ENCODE measurements around the gene PTPRC.

The PTPRC gene

DNA sequence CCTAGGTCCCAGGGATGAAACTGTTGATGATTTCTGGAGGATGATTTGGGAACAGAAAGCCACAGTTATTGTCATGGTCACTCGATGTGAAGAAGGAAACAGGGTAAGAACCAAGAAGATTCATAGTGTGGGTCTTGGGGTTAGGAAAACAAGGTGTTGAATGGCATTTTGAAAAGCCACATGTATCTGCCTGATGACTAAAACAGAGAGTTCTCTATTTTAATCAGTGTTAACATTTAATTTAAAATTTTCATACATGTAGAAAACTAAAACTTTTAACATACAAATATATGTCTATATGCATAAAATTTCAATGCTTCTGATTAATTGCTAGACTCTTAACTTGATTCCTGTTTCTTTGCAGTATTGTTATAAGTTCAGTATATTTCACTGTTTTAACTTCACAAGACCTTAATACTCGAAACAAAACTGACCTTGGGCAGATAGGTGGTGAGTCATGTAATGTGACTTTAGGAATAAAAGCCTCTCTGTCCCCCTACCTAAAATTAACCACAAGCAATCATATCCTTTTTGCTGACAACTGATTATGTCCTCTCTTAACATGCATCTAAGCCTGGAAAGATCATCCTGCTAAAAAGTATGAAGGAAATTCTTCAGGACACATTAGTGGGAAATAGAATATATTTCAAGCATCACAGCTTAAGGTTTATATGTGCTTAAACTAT, 95.6 kb downstream of the PTPRC start:
- TF ChIP-seq, protein P1, sequence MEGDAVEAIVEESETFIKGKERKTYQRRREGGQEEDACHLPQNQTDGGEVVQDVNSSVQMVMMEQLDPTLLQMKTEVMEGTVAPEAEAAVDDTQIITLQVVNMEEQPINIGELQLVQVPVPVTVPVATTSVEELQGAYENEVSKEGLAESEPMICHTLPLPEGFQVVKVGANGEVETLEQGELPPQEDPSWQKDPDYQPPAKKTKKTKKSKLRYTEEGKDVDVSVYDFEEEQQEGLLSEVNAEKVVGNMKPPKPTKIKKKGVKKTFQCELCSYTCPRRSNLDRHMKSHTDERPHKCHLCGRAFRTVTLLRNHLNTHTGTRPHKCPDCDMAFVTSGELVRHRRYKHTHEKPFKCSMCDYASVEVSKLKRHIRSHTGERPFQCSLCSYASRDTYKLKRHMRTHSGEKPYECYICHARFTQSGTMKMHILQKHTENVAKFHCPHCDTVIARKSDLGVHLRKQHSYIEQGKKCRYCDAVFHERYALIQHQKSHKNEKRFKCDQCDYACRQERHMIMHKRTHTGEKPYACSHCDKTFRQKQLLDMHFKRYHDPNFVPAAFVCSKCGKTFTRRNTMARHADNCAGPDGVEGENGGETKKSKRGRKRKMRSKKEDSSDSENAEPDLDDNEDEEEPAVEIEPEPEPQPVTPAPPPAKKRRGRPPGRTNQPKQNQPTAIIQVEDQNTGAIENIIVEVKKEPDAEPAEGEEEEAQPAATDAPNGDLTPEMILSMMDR (IDR thresholded peaks at IDR 0.05; ENCODE audit: insufficient read depth, low read depth, low read length, missing control alignments) = no peak
- H3K4me3 ChIP-seq (ENCODE audit: low read length) = no peak overlapping the region
- DNase-seq (ENCODE audit: low read depth) = no peak

DNA sequence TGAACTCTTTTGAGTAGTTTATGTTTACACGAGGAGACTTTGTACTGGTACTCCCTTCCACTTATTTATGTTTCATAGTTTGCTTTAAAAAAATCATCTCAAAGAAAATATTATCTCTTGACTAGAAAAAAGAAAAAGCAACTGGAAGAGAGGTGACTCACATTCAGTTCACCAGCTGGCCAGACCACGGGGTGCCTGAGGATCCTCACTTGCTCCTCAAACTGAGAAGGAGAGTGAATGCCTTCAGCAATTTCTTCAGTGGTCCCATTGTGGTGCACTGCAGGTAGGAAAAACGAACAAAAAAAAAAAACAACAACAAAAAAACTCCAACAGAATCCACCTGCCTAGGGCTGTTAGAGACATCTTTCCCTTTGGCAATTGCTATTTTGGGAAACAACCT, 102.9 kb downstream of the PTPRC start:
- TF ChIP-seq, protein P1 (IDR thresholded peaks at IDR 0.05; ENCODE audit: insufficient read depth, low read depth, low read length, missing control alignments) = no peak
- no peak overlapping the region for H3K4me3 ChIP-seq (ENCODE audit: low read length)
- DNase-seq (ENCODE audit: low read depth) = no peak

DNA sequence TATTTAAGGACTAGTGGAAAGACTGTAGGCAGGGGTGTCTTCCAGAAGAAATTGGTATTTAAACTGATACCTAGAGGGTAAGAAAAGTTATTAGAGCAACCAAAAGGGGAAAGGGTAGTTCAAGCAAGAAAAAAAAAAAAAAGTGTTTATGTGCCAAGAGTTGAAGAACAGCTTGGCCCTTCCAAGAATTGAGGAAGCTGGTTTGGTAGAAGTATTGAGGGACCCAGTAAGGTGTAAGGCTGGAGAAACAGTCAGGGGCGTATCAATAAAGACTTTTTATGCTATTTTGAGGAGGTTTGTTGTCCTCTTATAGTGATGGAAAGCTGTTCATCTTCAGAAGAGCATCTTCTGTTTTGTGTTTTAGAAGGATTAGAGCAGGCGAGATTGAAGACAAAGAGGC, 108.3 kb downstream of the PTPRC start:
- H3K4me3 ChIP-seq (ENCODE audit: low read length) = no peak overlapping the region
- DNase-seq (ENCODE audit: low read depth) = no peak
- TF ChIP-seq, protein P1 (IDR thresholded peaks at IDR 0.05; ENCODE audit: insufficient read depth, low read depth, low read length, missing control alignments) = no peak

DNA sequence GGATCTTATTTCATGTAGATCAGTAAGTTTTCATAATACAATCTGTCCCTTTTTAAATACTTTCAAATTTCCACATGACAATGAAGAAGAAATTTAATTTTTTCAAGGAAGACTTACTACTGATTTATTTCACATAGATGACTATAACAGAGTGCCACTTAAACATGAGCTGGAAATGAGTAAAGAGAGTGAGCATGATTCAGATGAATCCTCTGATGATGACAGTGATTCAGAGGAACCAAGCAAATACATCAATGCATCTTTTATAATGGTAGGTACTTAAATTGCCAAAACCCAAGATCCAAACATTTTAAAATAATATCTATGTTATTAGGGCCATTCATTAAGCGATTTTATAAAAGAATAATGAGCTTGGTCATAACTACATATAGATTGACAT, 110.4 kb downstream of the PTPRC start:
- H3K4me3 ChIP-seq (ENCODE audit: low read length) = no peak overlapping the region
- DNase-seq (ENCODE audit: low read depth) = peak; percentile 60
- TF ChIP-seq, protein P1 (IDR thresholded peaks at IDR 0.05; ENCODE audit: insufficient read depth, low read depth, low read length, missing control alignments) = no peak

DNA sequence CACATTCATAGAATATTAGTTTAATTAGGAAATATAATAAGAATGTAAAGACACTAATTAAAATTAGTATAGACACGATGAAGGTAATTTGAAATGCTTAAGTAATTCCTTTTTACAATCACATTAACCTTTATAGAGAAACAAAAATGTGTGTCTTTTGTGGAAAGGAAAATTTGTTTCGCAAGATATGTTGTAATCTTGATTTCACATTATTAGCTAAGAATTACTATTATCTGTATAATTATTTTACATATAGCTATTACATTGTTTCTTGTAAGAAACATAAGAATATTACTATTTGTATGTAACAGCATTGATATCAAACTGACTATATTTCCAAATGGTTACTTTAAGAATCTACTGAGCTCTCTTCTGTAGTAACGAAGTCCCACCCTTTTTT, 111.2 kb downstream of the PTPRC start:
- TF ChIP-seq, protein P1 (IDR thresholded peaks at IDR 0.05; ENCODE audit: insufficient read depth, low read depth, low read length, missing control alignments) = no peak
- no peak overlapping the region for H3K4me3 ChIP-seq (ENCODE audit: low read length)
- DNase-seq (ENCODE audit: low read depth) = no peak

DNA sequence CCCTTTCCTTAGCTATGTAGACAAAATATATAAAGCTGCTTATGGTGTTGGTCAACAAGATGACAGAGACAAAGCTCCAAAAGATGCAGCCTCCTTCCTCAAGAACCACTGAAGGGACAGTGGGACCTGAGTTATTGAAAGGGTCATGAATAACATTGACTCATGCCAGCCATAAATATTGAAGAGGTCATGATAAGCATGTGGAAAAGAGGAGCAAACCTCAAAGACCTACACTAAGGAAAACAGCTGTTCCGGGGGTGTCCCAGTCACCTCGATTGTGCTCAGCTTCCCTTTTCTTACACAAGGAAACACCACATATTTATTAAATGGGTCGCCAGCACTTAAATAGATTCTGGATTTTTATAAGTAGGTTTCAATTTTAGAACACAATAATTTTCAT, 112.9 kb downstream of the PTPRC start:
- no peak for DNase-seq (ENCODE audit: low read depth)

More for the DNA sequence above, 112.9 kb downstream of the PTPRC start:
- TF ChIP-seq, protein P1 (IDR thresholded peaks at IDR 0.05; ENCODE audit: insufficient read depth, low read depth, low read length, missing control alignments) = no peak
- no peak overlapping the region for H3K4me3 ChIP-seq (ENCODE audit: low read length)

Data from epithelial cell of esophagus (primary cell).